Vagina (tissue), 2 donors: ENCODE measurements around the gene SHISA5.

ENCODE experiments used
- CTCF ChIP-seq, 3 experiments: fragments of 450-650 bp in 2 of 3; fragments of 200-600 bp in 1 of 3; sonication (generic) in 1 of 3; IDR thresholded peaks; one replicate each; pipeline ENCODE4 v1.5.1; 2017 to 2019; ENCODE audit warnings: antibody characterized with exemption in 3 of 3, mild to moderate bottlenecking in 2 of 3, moderate library complexity in 2 of 3
- POLR2A ChIP-seq, 2 donors: fragments of 450-650 bp; IDR thresholded peaks; one replicate each; pipeline ENCODE4 v1.6.1; 2017; ENCODE audit warnings: antibody characterized with exemption in 2 of 2, mild to moderate bottlenecking in 2 of 2, moderate library complexity in 2 of 2

DNA sequence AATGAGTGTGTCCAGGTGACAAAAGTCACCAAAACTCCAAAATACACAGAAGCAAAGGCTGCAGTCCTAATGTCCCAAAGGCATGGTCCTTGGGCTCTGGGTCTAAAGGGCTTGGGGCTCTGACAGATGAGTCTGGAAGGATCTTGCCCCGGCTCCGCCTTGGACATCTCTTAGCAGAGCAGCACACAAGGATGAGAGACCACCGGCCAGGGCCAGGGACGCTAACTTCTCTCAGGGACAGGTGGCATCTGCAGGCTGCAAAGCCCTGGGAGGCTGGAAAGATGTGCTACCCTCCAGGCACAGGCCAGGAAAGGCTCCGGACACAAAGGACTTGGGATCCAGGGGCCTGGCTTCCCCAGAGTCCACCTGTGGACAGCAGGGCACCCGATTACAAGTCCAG, 14.1 kb upstream of the SHISA5 start:
- no peak for TF ChIP-seq POLR2A (IDR thresholded peaks at IDR 0.05)
- no peak for TF ChIP-seq CTCF (IDR thresholded peaks at IDR 0.05)
